ENCODE measurements around the gene ZFYVE28.
A peak's percentile ranks its signal among the peaks of the same experiment; 100 is the strongest.

- TF ChIP-seq CTCF (conservative IDR thresholded peaks at IDR 0.05 in 1 of 2, IDR thresholded peaks at IDR 0.05 in 1 of 2; ENCODE audit: extremely low read depth in 1 of 2, insufficient read depth in 1 of 2, low read depth in 1 of 2, low read length in 2 of 2) (peak in 1 of 2 donors; percentile 29), EZH2 (IDR thresholded peaks at IDR 0.05; ENCODE audit: borderline replicate concordance, low read length) (no peak)
Measured at GRCh38 chr4:2436301-2436700, 17.9 kb upstream of the ZFYVE28 start.

All from mammary epithelial cell (primary cell).